GM08714 (cell line): Measurements from ENCODE around the gene MATK.
"Not testable (repeated sequence)": the region's sequence is repeated elsewhere in the genome, so short reads cannot be mapped to it uniquely, and the experiment has no call there.

Source experiments
- H3K4me3 ChIP-seq: fragments of 200-500 bp; sonication (Bioruptor generic); 2 replicates; pipeline ENCODE4 v1.5.1; 2014; ENCODE audit warnings: mild to moderate bottlenecking, low read length, inconsistent platforms
- ZNF274 ChIP-seq: IDR thresholded peaks from 2 replicates; pipeline ENCODE4 v1.6.1; 2012; ENCODE audit warnings: mild to moderate bottlenecking, low read depth, low read length

Gene MATK

DNA sequence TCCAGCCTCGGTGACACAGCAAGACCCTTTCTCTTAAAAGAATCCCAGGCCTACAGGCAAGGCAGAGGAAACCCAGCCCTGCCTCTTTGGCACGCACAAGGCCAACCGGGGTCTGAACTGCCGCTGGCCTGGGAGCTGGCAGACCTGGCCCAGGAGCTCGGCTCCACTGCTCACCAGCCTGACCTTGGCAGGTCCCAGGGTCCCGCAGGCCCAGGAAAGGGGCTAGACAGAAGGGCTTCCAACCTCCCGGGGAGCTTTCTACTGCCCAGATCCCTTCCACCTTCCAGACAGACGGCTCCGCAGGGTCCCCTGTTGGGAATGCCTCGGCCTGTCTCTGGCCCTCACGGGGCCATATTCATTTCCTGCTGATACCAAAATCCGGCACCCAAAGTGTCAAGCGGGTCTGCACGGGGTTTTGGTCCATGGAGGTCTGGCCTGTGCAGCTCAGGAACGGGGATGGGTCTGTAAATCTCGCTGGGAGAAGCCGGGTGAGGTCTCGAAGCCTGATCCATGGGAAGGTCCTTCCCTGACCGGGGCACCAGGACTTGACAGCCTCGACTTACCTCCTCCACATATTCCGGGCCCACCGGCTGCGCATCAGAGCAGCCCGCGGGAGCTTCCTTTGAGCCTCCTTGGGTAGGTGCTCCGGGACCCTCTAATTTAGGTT lies 36.6 kb upstream of the MATK start:
- H3K4me3 ChIP-seq = no peak overlapping the region
- no peak for TF ChIP-seq ZNF274

DNA sequence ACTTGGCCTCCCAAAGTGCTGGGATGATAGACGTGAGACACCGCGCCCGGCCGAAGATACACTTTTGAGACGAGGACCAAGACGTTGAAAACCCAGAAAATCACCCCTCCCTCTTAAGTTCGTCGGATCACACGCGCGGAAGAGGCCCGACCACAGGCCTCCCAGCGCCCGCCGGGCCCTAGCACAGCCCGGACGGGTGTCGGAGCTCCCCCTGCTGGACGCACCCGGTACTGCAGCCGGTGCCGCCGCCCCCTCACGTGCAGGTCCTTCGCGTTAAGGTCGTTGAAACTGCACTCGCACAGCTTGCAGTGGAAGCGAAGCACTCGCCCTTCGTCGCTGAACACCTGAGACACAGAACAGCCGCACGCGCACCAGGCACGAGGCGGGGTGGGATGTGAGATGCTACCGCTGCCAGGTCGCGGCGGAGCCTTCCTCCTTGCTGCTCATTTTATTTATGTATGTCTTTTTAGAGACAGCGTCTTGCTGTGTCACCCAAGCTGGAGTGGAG lies 35.7 kb upstream of the MATK start:
- no peak for TF ChIP-seq ZNF274

DNA sequence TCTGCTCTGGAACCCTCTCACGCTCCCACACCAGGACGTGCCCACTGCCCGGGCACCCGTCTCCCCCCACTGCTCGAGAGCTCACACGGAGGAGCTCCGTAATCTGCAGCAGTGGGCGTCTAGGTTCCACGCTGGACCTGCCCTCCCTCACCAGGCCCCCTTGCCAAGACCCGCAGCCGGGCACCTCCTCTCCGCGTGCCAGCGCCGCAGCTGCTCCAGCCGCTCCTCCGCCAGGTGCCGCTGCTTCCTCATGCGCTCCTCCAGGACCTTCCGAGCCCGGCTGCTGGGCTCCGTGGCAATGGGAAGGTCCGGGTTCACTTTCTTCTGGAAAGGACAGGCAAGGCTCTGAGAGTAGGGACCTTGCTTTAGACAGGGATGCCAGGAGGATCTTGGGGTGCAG lies 35.0 kb upstream of the MATK start:
- TF ChIP-seq ZNF274 = no peak
- no peak overlapping the region for H3K4me3 ChIP-seq

More for the DNA sequence above, 35.7 kb upstream of the MATK start:
- no peak overlapping the region for H3K4me3 ChIP-seq

DNA sequence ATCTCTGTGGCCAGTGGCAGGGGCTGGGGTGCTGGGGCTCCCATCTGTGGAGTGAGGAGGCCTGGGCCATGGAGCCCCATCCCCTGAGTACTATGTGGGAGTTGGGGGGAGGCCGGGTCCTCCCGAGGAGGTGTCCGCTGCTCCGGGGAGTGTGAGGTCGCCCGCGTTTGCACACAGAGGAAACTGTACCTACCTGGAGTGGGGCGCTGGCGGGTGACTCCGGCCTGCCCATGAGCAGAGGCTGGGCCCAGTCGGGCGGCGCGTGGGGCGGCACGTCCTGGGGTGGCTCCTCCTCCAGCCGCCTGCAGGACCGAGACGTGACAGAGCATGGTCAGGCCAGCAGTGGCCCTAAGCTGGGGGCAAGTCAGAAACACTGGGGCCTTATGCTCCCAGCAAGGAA lies 33.8 kb upstream of the MATK start:
- no peak overlapping the region for H3K4me3 ChIP-seq
- TF ChIP-seq ZNF274 = no peak

DNA sequence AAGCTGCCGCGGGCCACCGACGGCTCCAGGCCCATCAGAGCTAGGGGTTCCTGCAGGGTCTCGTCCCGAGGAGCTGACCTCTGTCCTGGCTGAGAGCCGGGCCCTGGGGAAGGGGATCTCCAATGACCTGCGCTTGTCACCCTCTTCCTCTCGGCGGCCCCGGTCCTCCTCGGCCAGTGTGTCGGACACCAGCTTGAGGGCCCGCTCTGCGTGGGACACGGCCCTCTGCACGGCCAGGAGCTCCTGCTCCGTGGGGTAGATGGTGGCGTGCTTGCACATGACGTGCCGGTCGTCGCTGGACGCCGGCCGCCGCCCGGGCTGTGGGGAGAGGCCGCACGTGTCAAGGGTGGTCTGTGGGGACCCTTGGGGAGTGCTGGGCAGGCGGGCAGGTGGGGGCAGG lies 32.7 kb upstream of the MATK start:
- TF ChIP-seq ZNF274 = no peak
- no peak overlapping the region for H3K4me3 ChIP-seq

DNA sequence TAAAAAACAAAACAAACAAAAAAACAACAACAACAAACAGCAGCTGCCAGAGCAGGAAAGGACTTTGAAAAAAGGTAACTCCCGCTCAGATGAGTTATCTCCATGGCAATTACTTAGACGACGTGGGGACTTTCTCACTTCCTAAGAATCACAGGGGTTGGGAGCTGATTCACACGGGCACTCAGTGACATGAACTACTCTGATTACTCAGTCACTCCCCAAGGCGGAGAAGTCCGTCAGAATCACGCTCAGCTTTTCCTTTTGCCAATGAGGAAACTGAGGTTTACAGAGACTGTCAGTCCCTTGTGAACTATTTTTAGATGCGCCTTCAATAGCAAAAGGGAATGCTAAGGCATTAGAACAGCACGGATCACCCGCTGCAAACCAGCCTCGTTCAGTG lies 32.3 kb upstream of the MATK start:
- no peak for TF ChIP-seq ZNF274
- H3K4me3 ChIP-seq = no peak overlapping the region

DNA sequence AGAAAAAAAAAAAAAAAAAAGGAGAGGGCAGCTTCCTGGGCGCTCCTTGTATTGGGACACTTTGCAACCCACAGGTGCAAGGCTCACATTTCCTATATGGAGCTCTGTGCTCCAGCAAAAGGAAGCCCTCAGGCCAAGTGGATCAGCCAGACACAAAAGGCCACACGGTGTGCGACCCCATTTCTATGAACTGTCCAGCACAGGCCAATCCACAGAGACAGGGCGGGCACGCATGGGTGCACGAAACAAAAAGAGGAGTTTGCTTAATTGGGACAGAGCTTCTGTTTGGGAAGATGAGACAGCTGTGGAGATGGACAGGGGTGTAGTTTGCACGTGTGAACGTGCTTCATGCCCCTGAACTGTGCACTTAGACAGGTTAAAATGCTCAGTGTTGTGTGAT lies 31.6 kb upstream of the MATK start:
- TF ChIP-seq ZNF274 = no peak
- H3K4me3 ChIP-seq = no peak overlapping the region

DNA sequence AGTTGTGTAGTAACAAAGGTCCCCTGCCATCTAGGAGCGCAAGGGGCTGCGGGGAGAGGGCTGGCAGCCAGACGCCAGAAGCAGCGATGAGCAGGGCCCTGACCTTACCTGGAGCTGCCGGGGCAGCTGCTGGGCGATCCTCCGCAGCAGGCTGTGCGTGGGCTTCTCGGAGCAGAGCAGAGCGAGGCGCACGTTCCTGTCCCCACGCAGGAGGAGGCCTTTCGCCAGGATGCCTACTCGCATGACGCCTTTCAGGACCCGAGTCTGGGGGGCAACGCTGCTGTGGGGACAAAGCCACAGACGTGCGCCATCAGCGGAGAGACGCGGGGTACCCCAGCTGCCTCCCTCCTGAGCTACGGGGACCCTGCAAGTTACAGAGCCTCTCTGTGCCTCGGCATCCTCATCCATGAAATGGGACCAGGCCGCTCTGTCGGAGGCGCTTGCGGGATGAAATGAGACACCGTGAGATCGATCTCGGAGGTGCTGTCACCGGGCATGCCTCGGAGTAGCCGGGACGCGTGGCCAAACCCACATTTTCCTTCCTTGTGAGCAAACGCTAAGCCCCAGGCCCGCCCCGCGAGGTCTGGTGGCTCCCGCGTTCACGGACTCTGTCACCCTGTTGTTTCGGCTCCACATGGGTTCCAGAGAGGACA lies 30.5 kb upstream of the MATK start:
- H3K4me3 ChIP-seq = no peak overlapping the region
- TF ChIP-seq ZNF274 = no peak

DNA sequence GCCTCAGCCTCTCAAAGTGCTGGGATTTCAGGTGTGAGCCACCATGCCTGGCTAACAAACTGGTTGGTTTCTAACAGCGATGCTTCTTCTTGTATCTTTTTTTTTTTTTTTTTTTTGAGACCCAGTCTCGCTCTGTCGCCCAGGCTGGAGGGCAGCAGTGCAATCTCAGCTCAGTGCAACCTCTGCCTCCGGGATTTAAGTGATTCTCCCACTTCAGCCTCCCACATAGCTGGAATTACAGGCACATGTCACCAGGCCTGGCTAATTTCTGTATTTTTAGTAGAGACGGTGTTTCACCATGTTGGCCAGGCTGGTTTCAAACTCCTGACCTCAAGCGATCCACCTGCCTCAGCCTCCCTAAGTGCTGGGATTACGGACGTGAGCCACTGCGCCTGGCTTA lies 30.0 kb upstream of the MATK start:
- not testable (repeated sequence) for H3K4me3 ChIP-seq

DNA sequence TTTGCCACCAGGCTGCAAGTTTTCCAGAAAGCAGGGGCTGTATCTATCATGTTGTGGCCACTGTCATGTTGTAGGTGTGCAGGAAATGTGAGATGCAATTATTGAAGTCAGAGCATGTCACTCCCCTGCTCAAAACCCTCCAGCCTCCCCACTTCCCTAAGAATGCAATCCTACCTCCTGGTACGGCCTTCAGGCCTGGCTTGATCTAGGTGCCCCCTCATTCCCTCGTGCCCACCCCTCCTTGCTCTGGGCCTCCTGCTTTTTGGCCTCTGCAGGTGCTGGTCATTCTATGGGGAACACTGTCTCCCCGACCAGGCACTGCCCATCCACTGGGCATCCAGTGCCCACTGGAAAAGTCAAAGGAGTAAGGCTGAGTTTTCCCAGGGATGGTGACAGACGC lies 28.5 kb upstream of the MATK start:
- no peak for TF ChIP-seq ZNF274
- no peak overlapping the region for H3K4me3 ChIP-seq

DNA sequence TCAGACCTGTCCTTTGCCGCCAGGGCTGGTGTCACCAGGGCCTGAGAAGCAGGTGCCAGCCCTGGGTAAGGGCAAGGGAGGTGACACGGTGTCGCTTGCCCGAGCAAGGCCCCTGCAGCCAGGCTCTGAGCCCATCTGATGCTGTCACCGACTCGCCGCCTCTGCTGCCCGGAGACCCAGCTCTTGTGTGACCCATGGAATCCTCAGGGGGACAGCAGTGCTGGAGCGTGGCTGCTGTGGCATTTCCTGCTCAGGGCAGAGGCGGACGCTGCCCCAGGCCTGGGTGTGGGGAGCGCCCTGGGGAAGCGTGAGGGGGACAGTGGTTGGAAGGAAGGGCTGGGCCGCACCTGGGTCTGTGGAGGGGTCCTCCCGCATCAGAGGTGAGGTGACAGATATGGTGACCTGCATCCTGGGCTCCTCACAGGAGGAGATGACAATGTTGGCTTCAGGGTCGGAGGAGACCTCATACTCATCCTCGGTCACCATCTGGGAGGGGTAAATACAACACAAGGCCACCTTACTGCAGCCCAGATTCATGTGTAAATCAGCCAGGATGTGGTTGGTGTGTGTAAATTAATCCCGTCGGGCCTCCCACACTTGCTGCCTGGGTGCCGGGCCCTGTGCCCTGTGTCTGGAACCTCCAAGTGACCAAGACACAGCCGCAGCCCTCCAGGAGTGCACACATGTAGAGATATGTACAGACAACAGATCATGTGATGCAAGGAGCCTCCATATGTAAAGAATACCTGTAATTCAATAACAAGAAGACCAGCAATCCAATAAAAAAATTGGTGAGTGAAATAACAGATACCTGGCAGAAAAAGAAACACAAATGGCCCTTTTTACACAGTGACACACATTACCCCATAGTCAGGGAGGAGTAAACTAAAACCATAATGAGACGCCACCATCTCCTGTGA lies 27.6 kb upstream of the MATK start:
- TF ChIP-seq ZNF274 = no peak

DNA sequence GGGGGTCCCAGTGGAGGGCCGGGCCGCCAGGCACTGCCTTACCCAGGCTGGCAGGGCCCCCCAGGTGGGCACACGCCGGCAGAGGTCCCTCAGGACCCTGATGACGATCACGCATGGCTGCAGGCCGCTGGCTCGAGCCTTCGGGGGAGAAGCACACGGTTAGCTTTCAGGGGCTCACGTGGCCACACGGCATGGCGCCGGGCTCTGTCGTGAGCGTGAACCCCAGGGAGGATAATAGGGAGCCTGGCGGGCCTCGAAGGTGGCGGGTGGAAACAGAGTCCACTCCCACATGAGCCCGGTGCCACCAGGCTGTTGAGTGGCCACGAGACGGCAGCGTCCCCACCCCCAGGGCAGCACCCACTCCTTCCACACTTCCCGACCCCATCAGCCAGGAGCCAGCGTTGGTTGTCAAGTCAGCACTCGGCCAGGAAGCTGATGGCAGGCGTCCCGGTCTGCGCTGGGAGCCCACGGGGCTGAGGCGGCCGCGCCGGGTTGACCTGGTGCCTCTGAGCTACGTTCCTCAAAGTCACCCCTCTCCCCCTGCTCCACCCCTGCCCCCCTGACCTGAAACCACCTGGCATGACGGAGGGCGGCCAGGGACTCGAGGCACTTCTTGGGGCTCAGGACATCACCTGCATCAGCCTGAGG lies 24.7 kb upstream of the MATK start:
- no peak overlapping the region; the same call in 1 of the 2 replicates for H3K4me3 ChIP-seq
- TF ChIP-seq ZNF274 = no peak

More for the DNA sequence above, 27.6 kb upstream of the MATK start:
- no peak overlapping the region for H3K4me3 ChIP-seq

DNA sequence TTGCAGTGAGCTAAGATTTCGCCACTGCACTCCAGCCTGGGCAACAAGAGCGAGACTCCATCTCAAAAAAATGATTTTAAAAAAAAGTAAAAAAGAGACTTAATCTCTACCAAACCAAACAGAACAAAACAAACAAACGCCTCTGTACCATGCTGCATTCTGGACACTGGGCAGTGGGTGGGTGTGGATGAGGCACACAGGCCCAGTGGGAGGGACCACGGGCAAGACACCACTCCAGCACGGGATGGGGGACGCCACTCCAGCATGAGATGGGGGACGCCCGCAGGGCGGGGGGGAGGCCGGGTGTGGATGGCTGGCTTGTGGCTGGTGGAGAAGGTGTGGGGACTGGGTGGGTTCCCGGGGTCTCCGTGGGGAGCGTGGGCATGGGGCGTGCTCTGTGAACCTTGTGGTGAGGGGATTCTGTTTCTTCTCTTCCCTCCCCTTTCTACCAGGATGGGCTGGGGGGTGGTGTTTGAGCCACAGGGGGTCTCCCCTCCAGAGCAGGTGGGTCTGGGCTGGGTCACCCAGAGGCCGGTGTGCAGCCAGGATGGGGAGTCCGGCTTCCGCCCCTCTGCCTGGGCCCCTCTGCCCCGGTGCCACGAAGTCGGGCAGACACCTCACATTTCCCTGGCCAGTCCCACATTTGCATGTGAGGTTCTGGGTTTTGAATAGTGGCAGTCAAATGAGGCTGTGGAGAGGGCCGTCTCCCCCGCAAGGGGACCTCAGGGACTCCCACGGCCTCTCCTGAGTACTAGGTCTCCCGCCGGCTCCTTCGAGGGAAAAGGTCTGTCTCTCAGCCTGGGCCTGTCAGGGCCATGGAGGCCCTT lies 23.9 kb upstream of the MATK start:
- no peak overlapping the region; the same call in 1 of the 2 replicates for H3K4me3 ChIP-seq
- no peak for TF ChIP-seq ZNF274
